ENCODE results near the gene PSMB9.
"Not testable (repeated sequence)": the region's sequence is repeated elsewhere in the genome, so short reads cannot be mapped to it uniquely, and the experiment has no call there.

The PSMB9 gene

GRCh38 chr6:32865724-32866443 lies 11.9 kb downstream of the PSMB9 start:
- no peak for DNase-seq

GRCh38 chr6:32867022-32867477 lies 13.1 kb downstream of the PSMB9 start:
- no peak for DNase-seq

- DNase-seq, result no peak
Measured at GRCh38 chr6:32867554-32868256, 13.7 kb downstream of the PSMB9 start.

GRCh38 chr6:32868257-32868788 lies 14.3 kb downstream of the PSMB9 start:
- DNase-seq, result no peak

GRCh38 chr6:32873947-32874346 lies 20.0 kb downstream of the PSMB9 start:
- DNase-seq, result not testable (repeated sequence)

- no peak for DNase-seq
Measured at GRCh38 chr6:32876603-32877002, 22.6 kb downstream of the PSMB9 start.

- DNase-seq, result no peak
Measured at GRCh38 chr6:32879691-32880090, 25.7 kb downstream of the PSMB9 start.

GRCh38 chr6:32880962-32881361 lies 27.0 kb downstream of the PSMB9 start:
- DNase-seq, result not testable (repeated sequence)

GRCh38 chr6:32882879-32883250 lies 28.9 kb downstream of the PSMB9 start:
- DNase-seq, result no peak

GRCh38 chr6:32883789-32884188 lies 29.8 kb downstream of the PSMB9 start:
- DNase-seq, result no peak

- peak; percentile 13 for DNase-seq
Measured at GRCh38 chr6:32885698-32886286, 31.8 kb downstream of the PSMB9 start.

- no peak for DNase-seq
Measured at GRCh38 chr6:32886681-32887383, 32.8 kb downstream of the PSMB9 start.

- DNase-seq, result no peak
Measured at GRCh38 chr6:32887616-32888015, 33.6 kb downstream of the PSMB9 start.

GRCh38 chr6:32888576-32888975 lies 34.6 kb downstream of the PSMB9 start:
- no peak for DNase-seq

GRCh38 chr6:32889533-32889932 lies 35.5 kb downstream of the PSMB9 start:
- no peak for DNase-seq

- no peak for DNase-seq
Measured at GRCh38 chr6:32890831-32891230, 36.8 kb downstream of the PSMB9 start.

- DNase-seq, result peak; percentile 79
Measured at GRCh38 chr6:32894085-32895005, 40.4 kb downstream of the PSMB9 start.

GRCh38 chr6:32895006-32895345 lies 41.0 kb downstream of the PSMB9 start:
- DNase-seq, result no peak

GRCh38 chr6:32903952-32904351 lies 50.0 kb downstream of the PSMB9 start:
- DNase-seq, result no peak

GRCh38 chr6:32905078-32905477 lies 51.1 kb downstream of the PSMB9 start:
- no peak for DNase-seq

- DNase-seq, result no peak
Measured at GRCh38 chr6:32906539-32906938, 52.5 kb downstream of the PSMB9 start.

- DNase-seq, result no peak
Measured at GRCh38 chr6:32908897-32909296, 54.9 kb downstream of the PSMB9 start.
